K562 (cell line): ENCODE measurements around the gene PMVK.

Experiments
- MAZ ChIP-seq, 2 experiments: fragments of 450-650 bp in 1 of 2; sonication (generic) in 1 of 2; formaldehyde crosslinking; IDR thresholded peaks in 1 of 2; conservative IDR thresholded peaks in 1 of 2; 2 replicates each; pipeline versions ENCODE4 v1.4.0 to v1.5.0; 2020; ENCODE audit warnings: mild to moderate bottlenecking in 1 of 2, missing genetic modification reagents in 1 of 2
- NFE2L1 ChIP-seq: fragments of 450-650 bp; IDR thresholded peaks from 2 replicates; pipeline ENCODE4 v1.6.1; 2016; ENCODE audit warnings: missing genetic modification characterization, low read depth, mild to moderate bottlenecking, missing compliant biosample characterization, moderate library complexity, borderline replicate concordance
- RBBP5 ChIP-seq: fragments of 200-600 bp; sonication (generic); IDR thresholded peaks from 2 replicates; pipeline ENCODE4 v1.6.1; 2012; ENCODE audit warnings: borderline replicate concordance, mild to moderate bottlenecking, low read length, control low read depth, inconsistent platforms; ENCODE audit not compliant: insufficient read depth, poor library complexity, severe bottlenecking
- RFX5 ChIP-seq: IDR thresholded peaks from 2 replicates; pipeline ENCODE4 v1.6.1; 2011; ENCODE audit warnings: low read depth, mild to moderate bottlenecking, improper control_type of control experiment, low read length
- ZNF445 ChIP-seq: fragments of 250-450 bp; sonication (Bioruptor Pico); IDR thresholded peaks from 2 replicates; pipeline ENCODE4 v1.4.0; 2020; ENCODE audit warnings: low read depth, mild to moderate bottlenecking, moderate library complexity
- TF ChIP-seq, protein P1 (sequence below): sonication (generic); formaldehyde crosslinking; IDR thresholded peaks from 2 replicates; pipeline ENCODE4 v1.8.1; 2023; ENCODE audit warnings: mild to moderate bottlenecking, missing genetic modification reagents

- TF ChIP-seq MAZ (CRISPR knock-in tag; conservative IDR thresholded peaks at IDR 0.05 in 1 of 2, IDR thresholded peaks at IDR 0.05 in 1 of 2) (no peak), RFX5 (no peak), NFE2L1 (tag) (no peak), RBBP5 (no peak), ZNF445 (CRISPR knock-in tag) (no peak)
- TF ChIP-seq, protein P1, sequence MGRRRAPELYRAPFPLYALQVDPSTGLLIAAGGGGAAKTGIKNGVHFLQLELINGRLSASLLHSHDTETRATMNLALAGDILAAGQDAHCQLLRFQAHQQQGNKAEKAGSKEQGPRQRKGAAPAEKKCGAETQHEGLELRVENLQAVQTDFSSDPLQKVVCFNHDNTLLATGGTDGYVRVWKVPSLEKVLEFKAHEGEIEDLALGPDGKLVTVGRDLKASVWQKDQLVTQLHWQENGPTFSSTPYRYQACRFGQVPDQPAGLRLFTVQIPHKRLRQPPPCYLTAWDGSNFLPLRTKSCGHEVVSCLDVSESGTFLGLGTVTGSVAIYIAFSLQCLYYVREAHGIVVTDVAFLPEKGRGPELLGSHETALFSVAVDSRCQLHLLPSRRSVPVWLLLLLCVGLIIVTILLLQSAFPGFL (CRISPR knock-in tag), result no peak
These were observed 54.5 kb downstream of the PMVK start for GRCh38 chr1:154881820-154882535.
